ENCODE results near the gene PRCC. TPM values are rescaled to one million over a fixed set of nuclear protein-coding genes. Genes with fewer than 3 reads are reported as not detected.

Gene PRCC
- total and polyA plus RNA-seq, 2 of the 13 experiments (the other 11 are each of a cell fraction or from before 2014, with no cell fraction given), result 24.2 to 40.5 TPM

- TF ChIP-seq, protein P1, sequence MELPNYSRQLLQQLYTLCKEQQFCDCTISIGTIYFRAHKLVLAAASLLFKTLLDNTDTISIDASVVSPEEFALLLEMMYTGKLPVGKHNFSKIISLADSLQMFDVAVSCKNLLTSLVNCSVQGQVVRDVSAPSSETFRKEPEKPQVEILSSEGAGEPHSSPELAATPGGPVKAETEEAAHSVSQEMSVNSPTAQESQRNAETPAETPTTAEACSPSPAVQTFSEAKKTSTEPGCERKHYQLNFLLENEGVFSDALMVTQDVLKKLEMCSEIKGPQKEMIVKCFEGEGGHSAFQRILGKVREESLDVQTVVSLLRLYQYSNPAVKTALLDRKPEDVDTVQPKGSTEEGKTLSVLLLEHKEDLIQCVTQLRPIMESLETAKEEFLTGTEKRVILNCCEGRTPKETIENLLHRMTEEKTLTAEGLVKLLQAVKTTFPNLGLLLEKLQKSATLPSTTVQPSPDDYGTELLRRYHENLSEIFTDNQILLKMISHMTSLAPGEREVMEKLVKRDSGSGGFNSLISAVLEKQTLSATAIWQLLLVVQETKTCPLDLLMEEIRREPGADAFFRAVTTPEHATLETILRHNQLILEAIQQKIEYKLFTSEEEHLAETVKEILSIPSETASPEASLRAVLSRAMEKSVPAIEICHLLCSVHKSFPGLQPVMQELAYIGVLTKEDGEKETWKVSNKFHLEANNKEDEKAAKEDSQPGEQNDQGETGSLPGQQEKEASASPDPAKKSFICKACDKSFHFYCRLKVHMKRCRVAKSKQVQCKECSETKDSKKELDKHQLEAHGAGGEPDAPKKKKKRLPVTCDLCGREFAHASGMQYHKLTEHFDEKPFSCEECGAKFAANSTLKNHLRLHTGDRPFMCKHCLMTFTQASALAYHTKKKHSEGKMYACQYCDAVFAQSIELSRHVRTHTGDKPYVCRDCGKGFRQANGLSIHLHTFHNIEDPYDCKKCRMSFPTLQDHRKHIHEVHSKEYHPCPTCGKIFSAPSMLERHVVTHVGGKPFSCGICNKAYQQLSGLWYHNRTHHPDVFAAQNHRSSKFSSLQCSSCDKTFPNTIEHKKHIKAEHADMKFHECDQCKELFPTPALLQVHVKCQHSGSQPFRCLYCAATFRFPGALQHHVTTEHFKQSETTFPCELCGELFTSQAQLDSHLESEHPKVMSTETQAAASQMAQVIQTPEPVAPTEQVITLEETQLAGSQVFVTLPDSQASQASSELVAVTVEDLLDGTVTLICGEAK (IDR thresholded peaks at IDR 0.05), result no peak
- TF ChIP-seq, protein P1 (CRISPR knock-in tag; IDR thresholded peaks at IDR 0.05), result 0 out of 2 replicates have a peak, but pooled peaks have one; percentile 11
- TF ChIP-seq ZNF160 (CRISPR knock-in tag; IDR thresholded peaks at IDR 0.05) (no peak), ZNF891 (CRISPR knock-in tag; IDR thresholded peaks at IDR 0.05) (peak; percentile 79), ZBTB44 (CRISPR knock-in tag; IDR thresholded peaks at IDR 0.05) (no peak), ZNF746 (CRISPR knock-in tag; IDR thresholded peaks at IDR 0.05) (peak; percentile 14; the same call in 1 of the 2 replicates), HCFC1 (IDR thresholded peaks at IDR 0.05; ENCODE audit: low read depth, low read length) (no peak), ZBTB1 (CRISPR knock-in tag; IDR thresholded peaks at IDR 0.05; ENCODE audit: borderline replicate concordance) (no peak), MAFF (IDR thresholded peaks at IDR 0.05; ENCODE audit: low read depth, low read length) (no peak), REPIN1 (CRISPR knock-in tag; IDR thresholded peaks at IDR 0.05; ENCODE audit: borderline replicate concordance, low read depth) (no peak; the same call in 1 of the 2 replicates), HNRNPK (IDR thresholded peaks at IDR 0.05; ENCODE audit: low read depth, low read length, poor library complexity, severe bottlenecking) (no peak), PRMT3 (CRISPR knock-in tag; IDR thresholded peaks at IDR 0.05; ENCODE audit: borderline replicate concordance, low read depth) (no peak)
- TF ChIP-seq, protein P2, sequence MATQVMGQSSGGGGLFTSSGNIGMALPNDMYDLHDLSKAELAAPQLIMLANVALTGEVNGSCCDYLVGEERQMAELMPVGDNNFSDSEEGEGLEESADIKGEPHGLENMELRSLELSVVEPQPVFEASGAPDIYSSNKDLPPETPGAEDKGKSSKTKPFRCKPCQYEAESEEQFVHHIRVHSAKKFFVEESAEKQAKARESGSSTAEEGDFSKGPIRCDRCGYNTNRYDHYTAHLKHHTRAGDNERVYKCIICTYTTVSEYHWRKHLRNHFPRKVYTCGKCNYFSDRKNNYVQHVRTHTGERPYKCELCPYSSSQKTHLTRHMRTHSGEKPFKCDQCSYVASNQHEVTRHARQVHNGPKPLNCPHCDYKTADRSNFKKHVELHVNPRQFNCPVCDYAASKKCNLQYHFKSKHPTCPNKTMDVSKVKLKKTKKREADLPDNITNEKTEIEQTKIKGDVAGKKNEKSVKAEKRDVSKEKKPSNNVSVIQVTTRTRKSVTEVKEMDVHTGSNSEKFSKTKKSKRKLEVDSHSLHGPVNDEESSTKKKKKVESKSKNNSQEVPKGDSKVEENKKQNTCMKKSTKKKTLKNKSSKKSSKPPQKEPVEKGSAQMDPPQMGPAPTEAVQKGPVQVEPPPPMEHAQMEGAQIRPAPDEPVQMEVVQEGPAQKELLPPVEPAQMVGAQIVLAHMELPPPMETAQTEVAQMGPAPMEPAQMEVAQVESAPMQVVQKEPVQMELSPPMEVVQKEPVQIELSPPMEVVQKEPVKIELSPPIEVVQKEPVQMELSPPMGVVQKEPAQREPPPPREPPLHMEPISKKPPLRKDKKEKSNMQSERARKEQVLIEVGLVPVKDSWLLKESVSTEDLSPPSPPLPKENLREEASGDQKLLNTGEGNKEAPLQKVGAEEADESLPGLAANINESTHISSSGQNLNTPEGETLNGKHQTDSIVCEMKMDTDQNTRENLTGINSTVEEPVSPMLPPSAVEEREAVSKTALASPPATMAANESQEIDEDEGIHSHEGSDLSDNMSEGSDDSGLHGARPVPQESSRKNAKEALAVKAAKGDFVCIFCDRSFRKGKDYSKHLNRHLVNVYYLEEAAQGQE (IDR thresholded peaks at IDR 0.05; ENCODE audit: borderline replicate concordance in 1 of 2, low read depth in 1 of 2, low read length in 2 of 2), result no peak
Measured at GRCh38 chr1:156728599-156729462, 38.5 kb upstream of the PRCC start, which contains the start of gene ISG20L2 (continued).
